ENCODE results near the gene MTFR2. TPM values are rescaled to one million over a fixed set of nuclear protein-coding genes. Genes with fewer than 3 reads are reported as not detected.

The MTFR2 gene
- total RNA-seq, 1 donor from 2014 or later = 5.7 TPM

GRCh38 chr6:136201732-136202131 is 48.4 kb downstream of the MTFR2 start:
- H3K36me3 Mint-ChIP-seq (ENCODE audit: low read depth) = no peaks in the 10 kb centered on the region
- H3K4me1 Mint-ChIP-seq = no peaks in the 10 kb centered on the region
- no peak for TF ChIP-seq CTCF (conservative IDR thresholded peaks at IDR 0.05)
- H3K9me3 Mint-ChIP-seq = no peaks in the 10 kb centered on the region
- H3K27ac Mint-ChIP-seq (ENCODE audit: unreplicated experiment) = no peak overlapping the region
- no peaks in the 10 kb centered on the region for H3K27me3 Mint-ChIP-seq (ENCODE audit: low read depth)
- no peak overlapping the region for H3K4me3 Mint-ChIP-seq
- no peak for DNase-seq (ENCODE audit: low read depth, low spot score)

GRCh38 chr6:136192902-136193301 is 57.2 kb downstream of the MTFR2 start:
- peaks cover 4% of the 10 kb centered on the region for H3K4me1 Mint-ChIP-seq
- no peak for TF ChIP-seq CTCF (conservative IDR thresholded peaks at IDR 0.05)
- H3K9me3 Mint-ChIP-seq = no peaks in the 10 kb centered on the region

GRCh38 chr6:136191606-136192312 is 58.4 kb downstream of the MTFR2 start:
- no peak for TF ChIP-seq CTCF (conservative IDR thresholded peaks at IDR 0.05)
- DNase-seq (ENCODE audit: low read depth, low spot score) = no peak

More at GRCh38 chr6:136192902-136193301, 57.2 kb downstream of the MTFR2 start:
- H3K27ac Mint-ChIP-seq (ENCODE audit: unreplicated experiment) = no peak overlapping the region
- no peaks in the 10 kb centered on the region for H3K36me3 Mint-ChIP-seq (ENCODE audit: low read depth)
- no peak overlapping the region for H3K4me3 Mint-ChIP-seq
- no peak for DNase-seq (ENCODE audit: low read depth, low spot score)
- H3K27me3 Mint-ChIP-seq (ENCODE audit: low read depth) = no peaks in the 10 kb centered on the region

GRCh38 chr6:136189104-136189503 is 61.0 kb downstream of the MTFR2 start:
- no peak overlapping the region for H3K4me3 Mint-ChIP-seq
- TF ChIP-seq CTCF (conservative IDR thresholded peaks at IDR 0.05) = no peak
- H3K36me3 Mint-ChIP-seq (ENCODE audit: low read depth) = no peaks in the 10 kb centered on the region
- H3K27me3 Mint-ChIP-seq (ENCODE audit: low read depth) = no peaks in the 10 kb centered on the region
- no peaks in the 10 kb centered on the region for H3K9me3 Mint-ChIP-seq
- DNase-seq (ENCODE audit: low read depth, low spot score) = no peak
- H3K4me1 Mint-ChIP-seq = peaks cover 4% of the 10 kb centered on the region
- no peak overlapping the region for H3K27ac Mint-ChIP-seq (ENCODE audit: unreplicated experiment)

More at GRCh38 chr6:136191606-136192312, 58.4 kb downstream of the MTFR2 start:
- Mint-ChIP-seq H3K9me3 (no peaks in the 10 kb centered on the region), H3K4me3 (no peak overlapping the region), H3K36me3 (ENCODE audit: low read depth) (no peaks in the 10 kb centered on the region), H3K4me1 (peaks cover 4% of the 10 kb centered on the region), H3K27ac (ENCODE audit: unreplicated experiment) (no peak overlapping the region), H3K27me3 (ENCODE audit: low read depth) (no peaks in the 10 kb centered on the region)

GRCh38 chr6:136188486-136188885 is 61.6 kb downstream of the MTFR2 start:
- no peaks in the 10 kb centered on the region for H3K36me3 Mint-ChIP-seq (ENCODE audit: low read depth)
- H3K9me3 Mint-ChIP-seq = no peaks in the 10 kb centered on the region
- no peak for DNase-seq (ENCODE audit: low read depth, low spot score)
- H3K4me3 Mint-ChIP-seq = no peak overlapping the region
- no peaks in the 10 kb centered on the region for H3K27me3 Mint-ChIP-seq (ENCODE audit: low read depth)
- peaks cover 2% of the 10 kb centered on the region for H3K4me1 Mint-ChIP-seq
- no peak overlapping the region for H3K27ac Mint-ChIP-seq (ENCODE audit: unreplicated experiment)
- no peak for TF ChIP-seq CTCF (conservative IDR thresholded peaks at IDR 0.05)
